ENCODE results near the gene GDPD5. TPM values are rescaled to one million over a fixed set of nuclear protein-coding genes. Genes with fewer than 3 reads are reported as not detected.

GDPD5 gene
- total and polyA plus RNA-seq, 10 of the 15 experiments (the other 5 are each of a cell fraction or from before 2014, with no cell fraction given), result 0.10 to 30.0 (median 6.7) TPM

GRCh38 chr11:75491465-75491864, 34.3 kb downstream of the GDPD5 start (continued):
- no peak for TF ChIP-seq CEBPZ (IDR thresholded peaks at IDR 0.05; ENCODE audit: low read depth, low read length)
- TF ChIP-seq YY1 (IDR thresholded peaks at IDR 0.05; ENCODE audit: low read depth, low read length), result no peak
- TF ChIP-seq KLF5 (IDR thresholded peaks at IDR 0.05; ENCODE audit: partially characterized antibody), result no peak
- no peak for TF ChIP-seq ZNF274 (IDR thresholded peaks at IDR 0.05; ENCODE audit: insufficient read depth, insufficient read length)
- TF ChIP-seq SMC3 (IDR thresholded peaks at IDR 0.05; ENCODE audit: borderline replicate concordance, low read length), result no peak
- TF ChIP-seq STAT1 (conservative IDR thresholded peaks at IDR 0.05), result no peak

- SMC1A ChIA-PET (ENCODE audit: uncharacterized antibody, unreplicated experiment), result interaction anchor here (1.1 kb wide), 1 partner anchor 145 kb away, joined by 3 read pairs; no protein-coding TSS in a partner anchor
- 49% methylated on average over 12 of the region's 13 CpGs for WGBS (ENCODE audit: insufficient coverage, insufficient replicate concordance, low lambda C conversion rate, missing lambda C conversion rate)
- TF ChIP-seq ZNF592 (IDR thresholded peaks at IDR 0.05), result no peak
- TF ChIP-seq BCLAF1 (IDR thresholded peaks at IDR 0.05), result no peak
- TF ChIP-seq ZNF384 (IDR thresholded peaks at IDR 0.05; ENCODE audit: borderline replicate concordance, low read depth, low read length), result no peak
- TF ChIP-seq HCFC1 (IDR thresholded peaks at IDR 0.05; ENCODE audit: low read length), result no peak
Measured at GRCh38 chr11:75490221-75491181, 35.2 kb downstream of the GDPD5 start.

More at GRCh38 chr11:75490221-75491181, 35.2 kb downstream of the GDPD5 start:
- DNase-seq (ENCODE audit: low read depth, low spot score) (no peak), ATAC-seq (no peak; the same call in 2 of the 3 replicates), FAIRE-seq (no peak)
- no peak overlapping the region for H2AFZ ChIP-seq (ENCODE audit: control insufficient read depth, low read depth, low read length)
- no peak overlapping the region for H3K4me3 ChIP-seq
- BruUV-seq (replicated peaks), result no TSS peak
- H3K27me3 ChIP-seq (replicated peaks in 1 of 2; ENCODE audit: control insufficient read depth in 2 of 2, insufficient read depth in 2 of 2, low read length in 1 of 2), result no peaks in the 10 kb centered on the region
- H3K4me2 ChIP-seq (ENCODE audit: control insufficient read depth, insufficient read depth), result no peak overlapping the region
- no peaks in the 10 kb centered on the region for H3K36me3 ChIP-seq (ENCODE audit: control insufficient read depth in 2 of 2, insufficient read depth in 2 of 2, low read length in 1 of 2)
- peaks cover 8% of the 10 kb centered on the region for H3K4me1 ChIP-seq (ENCODE audit: control insufficient read depth, insufficient read depth, low read length)
- CTCF ChIA-PET, result interaction anchor here (1.5 kb wide), 2 partner anchors 34 to 44 kb away, joined by 3 to 4 read pairs; no protein-coding TSS in a partner anchor
- no peaks in the 10 kb centered on the region for H4K20me1 ChIP-seq (ENCODE audit: control insufficient read depth, insufficient read depth)
- POLR2A ChIA-PET, result interaction anchor here (0.7 kb wide), 1 partner anchor 165 kb away, joined by 3 read pairs; no protein-coding TSS in a partner anchor
- no peak overlapping the region for H3K9ac ChIP-seq (ENCODE audit: control insufficient read depth, insufficient read depth, low read length)
- RAD21 ChIA-PET (ENCODE audit: unreplicated experiment), result no interaction called here
- intact Hi-C loops (cut with micrococcal nuclease; ENCODE audit: unreplicated experiment), result no loop called here
- no peaks in the 10 kb centered on the region for H3K79me2 ChIP-seq (ENCODE audit: control insufficient read depth, insufficient read depth, low read length)
- in situ Hi-C loops (cut with MboI), result no loop called here
- H3K9me3 ChIP-seq (replicated peaks; ENCODE audit: control insufficient read depth, insufficient read depth, low read length), result no peaks in the 10 kb centered on the region
- H3K27ac ChIP-seq (ENCODE audit: control insufficient read depth, insufficient read depth), result no peak overlapping the region
